ENCODE measurements around the gene HOXA13.

The HOXA13 gene

DNA sequence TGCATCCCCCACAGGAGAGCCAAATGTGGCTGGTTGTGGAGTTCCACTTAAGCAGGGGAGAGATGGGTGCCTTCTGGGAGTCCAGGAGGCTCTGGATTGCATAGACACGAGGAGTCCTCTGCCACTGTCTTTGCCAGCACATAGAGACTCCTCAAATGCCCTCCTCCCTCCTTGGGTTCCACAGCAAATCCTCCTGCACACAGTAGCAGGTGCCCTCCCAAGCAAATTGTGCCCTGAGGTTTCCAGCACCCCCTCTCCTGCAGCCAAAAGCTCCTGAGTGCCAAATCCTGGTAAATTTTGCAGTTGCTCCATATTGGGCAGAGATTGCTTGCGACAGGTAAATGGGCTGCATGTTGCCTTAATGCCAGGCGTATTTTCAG, 48.5 kb upstream of the HOXA13 start (continued):
- TF ChIP-seq ZNF157 (tag by site-specific recombination; IDR thresholded peaks at IDR 0.05) (no peak), ZNF248 (tag by site-specific recombination; IDR thresholded peaks at IDR 0.05) (no peak), ZNF555 (tag by site-specific recombination; conservative IDR thresholded peaks at IDR 0.05) (no peak), ZNF155 (tag by site-specific recombination; IDR thresholded peaks at IDR 0.05) (no peak), TCF7L2 (IDR thresholded peaks at IDR 0.05; ENCODE audit: borderline replicate concordance, low read depth, low read length) (no peak), HOXC10 (CRISPR knock-in tag; IDR thresholded peaks at IDR 0.05) (no peak), ZNF133 (tag by site-specific recombination; IDR thresholded peaks at IDR 0.05) (no peak), YY1 (tag by site-specific recombination; IDR thresholded peaks at IDR 0.05) (no peak), ZNF404 (tag by site-specific recombination; IDR thresholded peaks at IDR 0.05) (no peak), ZNF174 (tag by site-specific recombination; IDR thresholded peaks at IDR 0.05) (no peak), ZFP3 (tag by site-specific recombination; IDR thresholded peaks at IDR 0.05; ENCODE audit: low read depth) (no peak), OSR2 (tag by site-specific recombination; IDR thresholded peaks at IDR 0.05) (no peak)
- TF ChIP-seq, protein P1, sequence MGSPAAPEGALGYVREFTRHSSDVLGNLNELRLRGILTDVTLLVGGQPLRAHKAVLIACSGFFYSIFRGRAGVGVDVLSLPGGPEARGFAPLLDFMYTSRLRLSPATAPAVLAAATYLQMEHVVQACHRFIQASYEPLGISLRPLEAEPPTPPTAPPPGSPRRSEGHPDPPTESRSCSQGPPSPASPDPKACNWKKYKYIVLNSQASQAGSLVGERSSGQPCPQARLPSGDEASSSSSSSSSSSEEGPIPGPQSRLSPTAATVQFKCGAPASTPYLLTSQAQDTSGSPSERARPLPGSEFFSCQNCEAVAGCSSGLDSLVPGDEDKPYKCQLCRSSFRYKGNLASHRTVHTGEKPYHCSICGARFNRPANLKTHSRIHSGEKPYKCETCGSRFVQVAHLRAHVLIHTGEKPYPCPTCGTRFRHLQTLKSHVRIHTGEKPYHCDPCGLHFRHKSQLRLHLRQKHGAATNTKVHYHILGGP (tag by site-specific recombination; IDR thresholded peaks at IDR 0.05) = no peak
- TF ChIP-seq, protein P2, sequence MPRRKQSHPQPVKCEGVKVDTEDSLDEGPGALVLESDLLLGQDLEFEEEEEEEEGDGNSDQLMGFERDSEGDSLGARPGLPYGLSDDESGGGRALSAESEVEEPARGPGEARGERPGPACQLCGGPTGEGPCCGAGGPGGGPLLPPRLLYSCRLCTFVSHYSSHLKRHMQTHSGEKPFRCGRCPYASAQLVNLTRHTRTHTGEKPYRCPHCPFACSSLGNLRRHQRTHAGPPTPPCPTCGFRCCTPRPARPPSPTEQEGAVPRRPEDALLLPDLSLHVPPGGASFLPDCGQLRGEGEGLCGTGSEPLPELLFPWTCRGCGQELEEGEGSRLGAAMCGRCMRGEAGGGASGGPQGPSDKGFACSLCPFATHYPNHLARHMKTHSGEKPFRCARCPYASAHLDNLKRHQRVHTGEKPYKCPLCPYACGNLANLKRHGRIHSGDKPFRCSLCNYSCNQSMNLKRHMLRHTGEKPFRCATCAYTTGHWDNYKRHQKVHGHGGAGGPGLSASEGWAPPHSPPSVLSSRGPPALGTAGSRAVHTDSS (tag by site-specific recombination; IDR thresholded peaks at IDR 0.05) = no peak
- TF ChIP-seq, protein P3, sequence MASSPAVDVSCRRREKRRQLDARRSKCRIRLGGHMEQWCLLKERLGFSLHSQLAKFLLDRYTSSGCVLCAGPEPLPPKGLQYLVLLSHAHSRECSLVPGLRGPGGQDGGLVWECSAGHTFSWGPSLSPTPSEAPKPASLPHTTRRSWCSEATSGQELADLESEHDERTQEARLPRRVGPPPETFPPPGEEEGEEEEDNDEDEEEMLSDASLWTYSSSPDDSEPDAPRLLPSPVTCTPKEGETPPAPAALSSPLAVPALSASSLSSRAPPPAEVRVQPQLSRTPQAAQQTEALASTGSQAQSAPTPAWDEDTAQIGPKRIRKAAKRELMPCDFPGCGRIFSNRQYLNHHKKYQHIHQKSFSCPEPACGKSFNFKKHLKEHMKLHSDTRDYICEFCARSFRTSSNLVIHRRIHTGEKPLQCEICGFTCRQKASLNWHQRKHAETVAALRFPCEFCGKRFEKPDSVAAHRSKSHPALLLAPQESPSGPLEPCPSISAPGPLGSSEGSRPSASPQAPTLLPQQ (tag by site-specific recombination; IDR thresholded peaks at IDR 0.05) = no peak
- TF ChIP-seq, protein P4, sequence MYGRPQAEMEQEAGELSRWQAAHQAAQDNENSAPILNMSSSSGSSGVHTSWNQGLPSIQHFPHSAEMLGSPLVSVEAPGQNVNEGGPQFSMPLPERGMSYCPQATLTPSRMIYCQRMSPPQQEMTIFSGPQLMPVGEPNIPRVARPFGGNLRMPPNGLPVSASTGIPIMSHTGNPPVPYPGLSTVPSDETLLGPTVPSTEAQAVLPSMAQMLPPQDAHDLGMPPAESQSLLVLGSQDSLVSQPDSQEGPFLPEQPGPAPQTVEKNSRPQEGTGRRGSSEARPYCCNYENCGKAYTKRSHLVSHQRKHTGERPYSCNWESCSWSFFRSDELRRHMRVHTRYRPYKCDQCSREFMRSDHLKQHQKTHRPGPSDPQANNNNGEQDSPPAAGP (tag by site-specific recombination; IDR thresholded peaks at IDR 0.05) = no peak
- TF ChIP-seq, protein P5, sequence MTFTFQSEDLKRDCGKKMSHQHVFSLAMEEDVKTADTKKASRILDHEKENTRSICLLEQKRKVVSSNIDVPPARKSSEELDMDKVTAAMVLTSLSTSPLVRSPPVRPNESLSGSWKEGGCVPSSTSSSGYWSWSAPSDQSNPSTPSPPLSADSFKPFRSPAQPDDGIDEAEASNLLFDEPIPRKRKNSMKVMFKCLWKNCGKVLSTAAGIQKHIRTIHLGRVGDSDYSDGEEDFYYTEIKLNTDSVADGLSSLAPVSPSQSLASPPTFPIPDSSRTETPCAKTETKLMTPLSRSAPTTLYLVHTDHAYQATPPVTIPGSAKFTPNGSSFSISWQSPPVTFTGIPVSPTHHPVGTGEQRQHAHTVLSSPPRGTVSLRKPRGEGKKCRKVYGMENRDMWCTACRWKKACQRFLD (tag by site-specific recombination; IDR thresholded peaks at IDR 0.05) = no peak

DNA sequence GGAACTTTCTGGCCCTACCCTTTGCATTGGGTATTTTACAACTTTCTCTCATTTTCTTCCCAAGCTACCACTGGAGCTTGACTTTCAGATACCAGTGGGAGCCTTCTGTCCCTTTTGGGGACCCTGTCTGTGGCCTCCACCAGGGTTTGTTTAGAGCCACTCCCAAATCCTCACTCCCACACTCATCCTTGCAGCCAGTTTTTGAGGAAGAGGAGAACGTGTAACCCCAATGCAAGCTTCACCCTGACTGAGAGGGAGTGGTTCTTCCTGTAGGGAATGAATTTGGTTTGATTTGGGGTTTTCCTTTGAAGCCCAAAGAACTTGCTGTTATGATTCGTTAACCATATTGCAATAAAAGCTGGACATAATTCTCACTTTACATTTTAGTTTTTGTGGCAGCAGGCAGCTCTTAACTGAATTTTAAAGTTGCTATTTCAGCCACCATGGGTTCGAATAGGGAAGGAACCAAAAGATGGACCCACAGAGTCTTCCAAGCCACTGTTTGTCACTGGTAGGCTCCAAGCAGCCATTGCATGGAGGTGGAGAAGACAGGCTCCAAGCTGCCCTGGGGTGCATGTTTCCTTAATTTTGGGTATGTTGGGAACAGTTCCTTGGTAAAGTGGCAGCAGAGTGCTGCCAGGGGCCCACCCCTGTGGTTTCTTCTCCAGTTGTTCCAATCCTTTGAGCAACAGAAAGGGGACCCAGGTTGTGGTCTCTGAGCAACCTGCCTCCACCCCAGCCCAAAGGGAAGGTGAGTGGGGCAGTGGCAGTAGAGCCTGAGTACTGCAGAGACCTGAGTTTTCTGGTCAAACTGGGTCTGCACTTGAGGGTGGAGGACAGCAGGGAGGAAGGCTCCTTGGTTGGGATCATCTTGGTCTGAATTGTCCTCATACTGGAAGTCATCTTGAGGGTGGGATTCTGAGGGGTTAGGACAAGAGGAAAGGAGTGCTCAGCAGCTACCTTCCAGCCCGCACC, 47.8 kb upstream of the HOXA13 start:
- CTCF ChIA-PET = interaction anchor here (0.7 kb wide), 1 partner anchor 31 kb away, joined by 3 read pairs; no protein-coding TSS in a partner anchor
- Histone ChIP-seq H3K4me1 (ENCODE audit: control insufficient read depth, insufficient read depth, low read length) (no peaks in the 10 kb centered on the region), H3K9me3 (ENCODE audit: control insufficient read depth, insufficient read depth, low read depth, low read length) (no peaks in the 10 kb centered on the region), H3K27ac (ENCODE audit: extremely low read depth, low read depth, low read length) (no peak overlapping the region), H3K4me3 (ENCODE audit: low read depth, low read length) (no peak overlapping the region), H3K36me3 (ENCODE audit: control insufficient read depth in 2 of 2, insufficient read depth in 1 of 2, low read length in 2 of 2) (no peaks in the 10 kb centered on the region)
- POLR2A ChIA-PET = no interaction called here
- TF ChIP-seq, protein P6, sequence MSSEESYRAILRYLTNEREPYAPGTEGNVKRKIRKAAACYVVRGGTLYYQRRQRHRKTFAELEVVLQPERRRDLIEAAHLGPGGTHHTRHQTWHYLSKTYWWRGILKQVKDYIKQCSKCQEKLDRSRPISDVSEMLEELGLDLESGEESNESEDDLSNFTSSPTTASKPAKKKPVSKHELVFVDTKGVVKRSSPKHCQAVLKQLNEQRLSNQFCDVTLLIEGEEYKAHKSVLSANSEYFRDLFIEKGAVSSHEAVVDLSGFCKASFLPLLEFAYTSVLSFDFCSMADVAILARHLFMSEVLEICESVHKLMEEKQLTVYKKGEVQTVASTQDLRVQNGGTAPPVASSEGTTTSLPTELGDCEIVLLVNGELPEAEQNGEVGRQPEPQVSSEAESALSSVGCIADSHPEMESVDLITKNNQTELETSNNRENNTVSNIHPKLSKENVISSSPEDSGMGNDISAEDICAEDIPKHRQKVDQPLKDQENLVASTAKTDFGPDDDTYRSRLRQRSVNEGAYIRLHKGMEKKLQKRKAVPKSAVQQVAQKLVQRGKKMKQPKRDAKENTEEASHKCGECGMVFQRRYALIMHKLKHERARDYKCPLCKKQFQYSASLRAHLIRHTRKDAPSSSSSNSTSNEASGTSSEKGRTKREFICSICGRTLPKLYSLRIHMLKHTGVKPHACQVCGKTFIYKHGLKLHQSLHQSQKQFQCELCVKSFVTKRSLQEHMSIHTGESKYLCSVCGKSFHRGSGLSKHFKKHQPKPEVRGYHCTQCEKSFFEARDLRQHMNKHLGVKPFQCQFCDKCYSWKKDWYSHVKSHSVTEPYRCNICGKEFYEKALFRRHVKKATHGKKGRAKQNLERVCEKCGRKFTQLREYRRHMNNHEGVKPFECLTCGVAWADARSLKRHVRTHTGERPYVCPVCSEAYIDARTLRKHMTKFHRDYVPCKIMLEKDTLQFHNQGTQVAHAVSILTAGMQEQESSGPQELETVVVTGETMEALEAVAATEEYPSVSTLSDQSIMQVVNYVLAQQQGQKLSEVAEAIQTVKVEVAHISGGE (tag by site-specific recombination; conservative IDR thresholded peaks at IDR 0.05; ENCODE audit: low read depth) = no peak
- TF ChIP-seq, protein P7, sequence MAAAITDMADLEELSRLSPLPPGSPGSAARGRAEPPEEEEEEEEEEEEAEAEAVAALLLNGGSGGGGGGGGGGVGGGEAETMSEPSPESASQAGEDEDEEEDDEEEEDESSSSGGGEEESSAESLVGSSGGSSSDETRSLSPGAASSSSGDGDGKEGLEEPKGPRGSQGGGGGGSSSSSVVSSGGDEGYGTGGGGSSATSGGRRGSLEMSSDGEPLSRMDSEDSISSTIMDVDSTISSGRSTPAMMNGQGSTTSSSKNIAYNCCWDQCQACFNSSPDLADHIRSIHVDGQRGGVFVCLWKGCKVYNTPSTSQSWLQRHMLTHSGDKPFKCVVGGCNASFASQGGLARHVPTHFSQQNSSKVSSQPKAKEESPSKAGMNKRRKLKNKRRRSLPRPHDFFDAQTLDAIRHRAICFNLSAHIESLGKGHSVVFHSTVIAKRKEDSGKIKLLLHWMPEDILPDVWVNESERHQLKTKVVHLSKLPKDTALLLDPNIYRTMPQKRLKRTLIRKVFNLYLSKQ (tag by site-specific recombination; IDR thresholded peaks at IDR 0.05; ENCODE audit: borderline replicate concordance) = no peak
- no peak for TF ChIP-seq ZSCAN30 (tag by site-specific recombination; IDR thresholded peaks at IDR 0.05)
- TF ChIP-seq ZFHX2 (tag by site-specific recombination; conservative IDR thresholded peaks at IDR 0.05) = no peak
- no peak for TF ChIP-seq ZNF174 (tag by site-specific recombination; IDR thresholded peaks at IDR 0.05)
- TF ChIP-seq MYNN (tag by site-specific recombination; IDR thresholded peaks at IDR 0.05; ENCODE audit: borderline replicate concordance) = no peak
- no peak for TF ChIP-seq ZNF311 (tag by site-specific recombination; IDR thresholded peaks at IDR 0.05; ENCODE audit: borderline replicate concordance)
- no peak for TF ChIP-seq ZNF266 (tag by site-specific recombination; IDR thresholded peaks at IDR 0.05; ENCODE audit: low read depth)
